Stomach (tissue), 9 donors: Measurements from ENCODE around the gene DEPP1. TPM values are rescaled to one million over a fixed set of nuclear protein-coding genes. Genes with fewer than 3 reads are reported as not detected.

Source experiments
- DNase-seq, 2 donors: peaks; one replicate each; pipeline versions ENCODE4 v3.0.0 to v3.0.0-alpha.2; 2013 to 2019
- H3K27ac ChIP-seq, 5 donors: fragments of 200-600 bp in 4 of 5; sonication (generic) in 4 of 5; one replicate each; pipeline ENCODE4 v1.5.1; 2013 to 2019; ENCODE audit warnings: mild to moderate bottlenecking in 1 of 5, moderate library complexity in 1 of 5
- H3K27me3 ChIP-seq, 3 donors: fragments of 200-600 bp; sonication (generic); one replicate each; pipeline ENCODE4 v1.5.1; 2017 to 2019; ENCODE audit warnings: mixed run types in 1 of 3
- H3K36me3 ChIP-seq, 4 donors: fragments of 200-600 bp; sonication (generic); 1 replicate in 3 of 4; 2 replicates in 1 of 4; pipeline ENCODE4 v1.5.1; 2016 to 2019
- H3K4me1 ChIP-seq, 4 donors: fragments of 200-600 bp; sonication (generic); one replicate each; pipeline ENCODE4 v1.5.1; 2016 to 2019
- H3K4me3 ChIP-seq, 4 donors: fragments of 200-600 bp; sonication (generic) in 3 of 4; one replicate each; pipeline ENCODE4 v1.5.1; 2016 to 2019; ENCODE audit warnings: mild to moderate bottlenecking in 1 of 4
- H3K9me3 ChIP-seq, 4 donors: fragments of 200-600 bp; sonication (generic); one replicate each; pipeline ENCODE4 v1.5.1; 2016 to 2019
- CTCF ChIP-seq, 7 experiments: fragments of 450-650 bp in 4 of 7; fragments of 200-600 bp in 3 of 7; sonication (generic) in 3 of 7; IDR thresholded peaks; one replicate each; pipeline ENCODE4 v1.5.1; 2016 to 2019; ENCODE audit warnings: antibody characterized with exemption in 7 of 7, control low read depth in 2 of 7, mild to moderate bottlenecking in 1 of 7
- EP300 ChIP-seq: sonication (generic); formaldehyde crosslinking; IDR thresholded peaks from one replicate; pipeline ENCODE4 v1.6.1; 2017; ENCODE audit warnings: antibody characterized with exemption
- POLR2A ChIP-seq, 4 donors: fragments of 450-650 bp; IDR thresholded peaks; one replicate each; pipeline ENCODE4 v1.6.1; 2016; ENCODE audit warnings: antibody characterized with exemption in 4 of 4, control low read depth in 2 of 4, mild to moderate bottlenecking in 1 of 4, moderate library complexity in 1 of 4
- POLR2AphosphoS5 ChIP-seq, 3 donors: sonication (generic); formaldehyde crosslinking; IDR thresholded peaks; one replicate each; pipeline ENCODE4 v1.6.1; 2016; ENCODE audit warnings: antibody characterized with exemption in 3 of 3
- WGBS, 5 donors: extraction: QIAGEN DNeasy Blood & Tissue Kit in 3 of 5; methylation state at CpG; one replicate each; pipeline versions ENCODE4 v1.1.5 to v1.1.7; 2013 to 2018; 5-methylcytosine and 5-hydroxymethylcytosine counted together
- intact Hi-C: fragments of 100-400 bp; cut with DNase I; formaldehyde crosslinking; loops from one replicate; pipeline ENCODE4 v1.15.1; 2023; ENCODE audit warnings: low total_unique reads
- polyA plus RNA-seq, 3 donors: library from polyadenylated mRNA; stranded (reverse); fragments of 200-250 nt; gene quantifications; one replicate each; pipeline ENCODE4 v1.2.3, GENCODE V29; 2013
- total RNA-seq, 5 donors: library from RNA; depleted of rRNA; stranded (reverse); fragments of >200 nt; gene quantifications; one replicate each; pipeline versions ENCODE4 v1.1.0 to v1.2.3, GENCODE V29; 2014 to 2016
- donor health status: healthy with polysubstance abuse.
- donor health status: Bipolar disorder and iron deficiency.
- donor health status: healthy.

DEPP1 gene
- total and polyA plus RNA-seq, 8 donors, result 9.8 to 72.9 (median 31.5) TPM

GRCh38 chr10:44984671-44985101 lies 6.1 kb upstream of the DEPP1 start:
- peak overlapping the region; percentile 7 to 86 (median 48) for H3K27ac ChIP-seq
- H3K4me1 ChIP-seq, result peaks cover 32 to 73% (median 44%) of the 10 kb centered on the region in 4 donors
- 93 to 96% (median 94%) methylated on average over 15 of the region's 15 CpGs for WGBS, 5 donors

GRCh38 chr10:44983895-44984278 lies 5.3 kb upstream of the DEPP1 start:
- H3K27ac ChIP-seq, result peak overlapping the region in 2 of 5 donors; percentile 56 to 86
- no peak overlapping the region for H3K4me3 ChIP-seq
- H3K27me3 ChIP-seq, result no peaks in the 10 kb centered on the region
- no peaks in the 10 kb centered on the region for H3K9me3 ChIP-seq
- intact Hi-C loops, result no loop called here
- H3K36me3 ChIP-seq, result peaks cover 0 to 53% (median 35%) of the 10 kb centered on the region in 4 donors
- H3K4me1 ChIP-seq, result peaks cover 40 to 79% (median 52%) of the 10 kb centered on the region in 4 donors
- no peak for TF ChIP-seq POLR2AphosphoS5 (IDR thresholded peaks at IDR 0.05)
- no peak for TF ChIP-seq EP300
- TF ChIP-seq CTCF (IDR thresholded peaks at IDR 0.05), result no peak
- no peak for TF ChIP-seq POLR2A (IDR thresholded peaks at IDR 0.05)
- no peak for DNase-seq
- WGBS, 5 donors, result 85 to 96% (median 95%) methylated on average over 6 to 10 of the region's 10 CpGs

More at GRCh38 chr10:44984671-44985101, 6.1 kb upstream of the DEPP1 start:
- intact Hi-C loops, result no loop called here
- Histone ChIP-seq H3K4me3 (no peak overlapping the region), H3K9me3 (no peaks in the 10 kb centered on the region), H3K27me3 (no peaks in the 10 kb centered on the region), H3K36me3 (peaks cover 0 to 61% (median 41%) of the 10 kb centered on the region in 4 donors)
- DNase-seq, result no peak
- no peak for TF ChIP-seq POLR2A (IDR thresholded peaks at IDR 0.05)
- no peak for TF ChIP-seq POLR2AphosphoS5 (IDR thresholded peaks at IDR 0.05)
- no peak for TF ChIP-seq EP300
- TF ChIP-seq CTCF (IDR thresholded peaks at IDR 0.05), result no peak

- WGBS, 5 donors, result 93 to 98% (median 95%) methylated on average over 13 of the region's 13 CpGs
- Histone ChIP-seq H3K4me3 (no peak overlapping the region), H3K27ac (peak overlapping the region in 3 of 5 donors; percentile 47 to 92 (median 86)), H3K27me3 (no peaks in the 10 kb centered on the region), H3K36me3 (peaks cover 0 to 47% (median 32%) of the 10 kb centered on the region in 4 donors), H3K9me3 (no peaks in the 10 kb centered on the region), H3K4me1 (peaks cover 44 to 85% (median 57%) of the 10 kb centered on the region in 4 donors)
- intact Hi-C loops, result no loop called here
- no peak for TF ChIP-seq POLR2A (IDR thresholded peaks at IDR 0.05)
- DNase-seq, result no peak
These were observed 4.7 kb upstream of the DEPP1 start for GRCh38 chr10:44983066-44983894.

GRCh38 chr10:44982496-44982895 lies 3.9 kb upstream of the DEPP1 start:
- Histone ChIP-seq H3K27ac (peak overlapping the region in 4 of 5 donors; percentile 86 to 92 (median 90)), H3K4me1 (peaks cover 52 to 93% (median 64%) of the 10 kb centered on the region in 4 donors), H3K27me3 (no peaks in the 10 kb centered on the region), H3K9me3 (no peaks in the 10 kb centered on the region), H3K36me3 (peaks cover 0 to 43% (median 34%) of the 10 kb centered on the region in 4 donors), H3K4me3 (peak overlapping the region in 1 of 4 donors; percentile 2)
- DNase-seq, result no peak
- TF ChIP-seq POLR2A (IDR thresholded peaks at IDR 0.05) (no peak), POLR2AphosphoS5 (IDR thresholded peaks at IDR 0.05) (no peak), CTCF (IDR thresholded peaks at IDR 0.05) (no peak), EP300 (no peak)
- intact Hi-C loops, result no loop called here
- 87 to 94% (median 90%) methylated on average over 2 to 9 of the region's 9 CpGs for WGBS, 5 donors

GRCh38 chr10:44982114-44982460 lies 3.5 kb upstream of the DEPP1 start:
- intact Hi-C loops, result no loop called here
- Histone ChIP-seq H3K36me3 (peaks cover 0 to 44% (median 35%) of the 10 kb centered on the region in 4 donors), H3K4me1 (peaks cover 56 to 96% (median 68%) of the 10 kb centered on the region in 4 donors), H3K4me3 (peak overlapping the region in 1 of 4 donors; percentile 2), H3K27ac (peak overlapping the region; percentile 40 to 92 (median 89)), H3K9me3 (no peaks in the 10 kb centered on the region), H3K27me3 (no peaks in the 10 kb centered on the region)
- TF ChIP-seq POLR2A (IDR thresholded peaks at IDR 0.05) (no peak), EP300 (no peak), CTCF (IDR thresholded peaks at IDR 0.05) (no peak), POLR2AphosphoS5 (IDR thresholded peaks at IDR 0.05) (peak in 2 of 3 donors; percentile 6 to 34)
- WGBS, 5 donors, result 87 to 92% (median 88%) methylated on average over 3 to 9 of the region's 9 CpGs
- DNase-seq, result no peak
